Upper lobe of right lung (tissue), 1 donor: ENCODE results near the gene CCDC12. TPM values are rescaled to one million over a fixed set of nuclear protein-coding genes. Genes with fewer than 3 reads are reported as not detected.

Source experiments
- ATAC-seq: fragments of 200-7000 bp; cut with Tn5 transposase; one replicate; pipeline ENCODE4 v1.9.1; 2020; ENCODE audit warnings: mild to moderate bottlenecking, moderate library complexity
- DNase-seq: peaks from one replicate; pipeline ENCODE4 v3.0.0-alpha.2; 2020
- H3K27ac ChIP-seq: fragments of 200-600 bp; one replicate; pipeline ENCODE4 v1.8.0; 2022
- H3K27me3 ChIP-seq: fragments of 200-600 bp; one replicate; pipeline ENCODE4 v1.8.0; 2022; ENCODE audit warnings: mild to moderate bottlenecking
- H3K36me3 ChIP-seq: fragments of 200-600 bp; one replicate; pipeline ENCODE4 v1.8.0; 2022
- H3K4me1 ChIP-seq: fragments of 200-600 bp; one replicate; pipeline ENCODE4 v1.8.0; 2022
- H3K4me3 ChIP-seq: fragments of 200-600 bp; one replicate; pipeline ENCODE4 v1.8.0; 2022; ENCODE audit warnings: mild to moderate bottlenecking
- H3K9me3 ChIP-seq: fragments of 200-600 bp; one replicate; pipeline ENCODE4 v1.8.0; 2022
- CTCF ChIP-seq: fragments of 200-600 bp; IDR thresholded peaks from one replicate; pipeline ENCODE4 v1.8.0; 2022; ENCODE audit warnings: antibody characterized with exemption
- intact Hi-C: fragments of 100-400 bp; cut with DNase I; formaldehyde crosslinking; loops from one replicate; pipeline ENCODE4 v1.11.0; 2022
- total RNA-seq: library from RNA; stranded (reverse); fragmentation: NEBNext Ultra II Directional; extraction: Animal tissue kit (Norgen Biotek cat#: 25700); gene quantifications from one replicate; pipeline ENCODE4 v1.2.1, GENCODE V29; 2021
- donor health status: DM: no; HTN: yes; CAD: no; lungs with severe emphysema.

The CCDC12 gene
- total RNA-seq, 1 donor from 2014 or later, result 42.1 TPM

- peaks cover 74% of the 10 kb centered on the region for H3K36me3 ChIP-seq
- no peak overlapping the region for H3K27ac ChIP-seq
- DNase-seq (peak; percentile 55), ATAC-seq (no peak)
- no peak overlapping the region for H3K4me3 ChIP-seq
- no peaks in the 10 kb centered on the region for H3K4me1 ChIP-seq
- intact Hi-C loops, result no loop called here
- no peaks in the 10 kb centered on the region for H3K27me3 ChIP-seq
- no peaks in the 10 kb centered on the region for H3K9me3 ChIP-seq
- no peak for TF ChIP-seq CTCF
Measured at GRCh38 chr3:47003056-47003410, 26.5 kb upstream of the CCDC12 start.

- no peak overlapping the region for H3K4me3 ChIP-seq
- DNase-seq (peak; percentile 69), ATAC-seq (peak; percentile 53)
- no peaks in the 10 kb centered on the region for H3K27me3 ChIP-seq
- TF ChIP-seq CTCF, result no peak
- H3K4me1 ChIP-seq, result no peaks in the 10 kb centered on the region
- H3K36me3 ChIP-seq, result peaks cover 74% of the 10 kb centered on the region
- no peak overlapping the region for H3K27ac ChIP-seq
- no peaks in the 10 kb centered on the region for H3K9me3 ChIP-seq
- intact Hi-C loops, result no loop called here
Measured at GRCh38 chr3:47002171-47003055, 25.9 kb upstream of the CCDC12 start.

DNA sequence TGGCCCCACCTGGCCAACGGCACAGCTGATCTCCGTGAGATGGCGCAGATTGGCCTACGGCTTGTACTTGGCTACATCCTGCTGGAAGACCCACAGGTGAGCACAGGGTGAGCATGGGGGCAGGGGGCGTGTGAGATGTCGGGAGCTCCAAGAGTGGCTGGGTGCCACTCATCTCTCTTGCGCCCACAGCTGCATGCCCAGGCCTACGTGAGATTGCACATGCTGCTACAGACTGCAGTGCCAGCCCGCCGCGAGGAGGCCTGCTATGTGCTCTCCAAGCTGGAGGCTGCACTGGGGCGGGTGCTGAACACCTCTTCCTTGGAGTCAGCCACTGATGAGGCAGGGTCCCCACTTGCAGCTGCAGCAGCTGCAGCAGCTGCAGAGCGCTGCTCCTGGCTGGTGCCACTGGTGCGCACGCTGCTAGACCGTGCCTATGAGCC lies 25.2 kb upstream of the CCDC12 start:
- TF ChIP-seq CTCF, result no peak
- Histone ChIP-seq H3K27ac (no peak overlapping the region), H3K9me3 (no peaks in the 10 kb centered on the region), H3K36me3 (peaks cover 74% of the 10 kb centered on the region), H3K27me3 (no peaks in the 10 kb centered on the region), H3K4me1 (no peaks in the 10 kb centered on the region), H3K4me3 (no peak overlapping the region)
- no peak for ATAC-seq
- DNase-seq, result peak; percentile 61
- intact Hi-C loops, result no loop called here

- ATAC-seq, result no peak
- H3K36me3 ChIP-seq, result peaks cover 68% of the 10 kb centered on the region
Measured at GRCh38 chr3:47000922-47001730, 24.6 kb upstream of the CCDC12 start.

More at GRCh38 chr3:47000922-47001730, 24.6 kb upstream of the CCDC12 start:
- no peak for TF ChIP-seq CTCF
- Histone ChIP-seq H3K27me3 (no peaks in the 10 kb centered on the region), H3K27ac (no peak overlapping the region), H3K9me3 (no peaks in the 10 kb centered on the region), H3K4me1 (no peaks in the 10 kb centered on the region), H3K4me3 (no peak overlapping the region)
- intact Hi-C loops, result no loop called here
- peak; percentile 60 for DNase-seq
